ENCODE data around the gene PTGDR.

PTGDR gene, protein sequence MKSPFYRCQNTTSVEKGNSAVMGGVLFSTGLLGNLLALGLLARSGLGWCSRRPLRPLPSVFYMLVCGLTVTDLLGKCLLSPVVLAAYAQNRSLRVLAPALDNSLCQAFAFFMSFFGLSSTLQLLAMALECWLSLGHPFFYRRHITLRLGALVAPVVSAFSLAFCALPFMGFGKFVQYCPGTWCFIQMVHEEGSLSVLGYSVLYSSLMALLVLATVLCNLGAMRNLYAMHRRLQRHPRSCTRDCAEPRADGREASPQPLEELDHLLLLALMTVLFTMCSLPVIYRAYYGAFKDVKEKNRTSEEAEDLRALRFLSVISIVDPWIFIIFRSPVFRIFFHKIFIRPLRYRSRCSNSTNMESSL

DNA sequence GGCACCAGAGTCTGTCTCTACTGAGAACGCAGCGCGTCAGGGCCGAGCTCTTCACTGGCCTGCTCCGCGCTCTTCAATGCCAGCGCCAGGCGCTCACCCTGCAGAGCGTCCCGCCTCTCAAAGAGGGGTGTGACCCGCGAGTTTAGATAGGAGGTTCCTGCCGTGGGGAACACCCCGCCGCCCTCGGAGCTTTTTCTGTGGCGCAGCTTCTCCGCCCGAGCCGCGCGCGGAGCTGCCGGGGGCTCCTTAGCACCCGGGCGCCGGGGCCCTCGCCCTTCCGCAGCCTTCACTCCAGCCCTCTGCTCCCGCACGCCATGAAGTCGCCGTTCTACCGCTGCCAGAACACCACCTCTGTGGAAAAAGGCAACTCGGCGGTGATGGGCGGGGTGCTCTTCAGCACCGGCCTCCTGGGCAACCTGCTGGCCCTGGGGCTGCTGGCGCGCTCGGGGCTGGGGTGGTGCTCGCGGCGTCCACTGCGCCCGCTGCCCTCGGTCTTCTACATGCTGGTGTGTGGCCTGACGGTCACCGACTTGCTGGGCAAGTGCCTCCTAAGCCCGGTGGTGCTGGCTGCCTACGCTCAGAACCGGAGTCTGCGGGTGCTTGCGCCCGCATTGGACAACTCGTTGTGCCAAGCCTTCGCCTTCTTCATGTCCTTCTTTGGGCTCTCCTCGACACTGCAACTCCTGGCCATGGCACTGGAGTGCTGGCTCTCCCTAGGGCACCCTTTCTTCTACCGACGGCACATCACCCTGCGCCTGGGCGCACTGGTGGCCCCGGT lies at the start of gene PTGDR:
PTGDR (plus strand) TSS at position 198 of the 778 bp plus-strand sequence; CDS start at position 315, 117 bp downstream.
- H3K4me3 ChIP-seq (ENCODE audit: low read depth, low read length), result no peak within 1 kb of the TSS
- TF ChIP-seq, protein P1, sequence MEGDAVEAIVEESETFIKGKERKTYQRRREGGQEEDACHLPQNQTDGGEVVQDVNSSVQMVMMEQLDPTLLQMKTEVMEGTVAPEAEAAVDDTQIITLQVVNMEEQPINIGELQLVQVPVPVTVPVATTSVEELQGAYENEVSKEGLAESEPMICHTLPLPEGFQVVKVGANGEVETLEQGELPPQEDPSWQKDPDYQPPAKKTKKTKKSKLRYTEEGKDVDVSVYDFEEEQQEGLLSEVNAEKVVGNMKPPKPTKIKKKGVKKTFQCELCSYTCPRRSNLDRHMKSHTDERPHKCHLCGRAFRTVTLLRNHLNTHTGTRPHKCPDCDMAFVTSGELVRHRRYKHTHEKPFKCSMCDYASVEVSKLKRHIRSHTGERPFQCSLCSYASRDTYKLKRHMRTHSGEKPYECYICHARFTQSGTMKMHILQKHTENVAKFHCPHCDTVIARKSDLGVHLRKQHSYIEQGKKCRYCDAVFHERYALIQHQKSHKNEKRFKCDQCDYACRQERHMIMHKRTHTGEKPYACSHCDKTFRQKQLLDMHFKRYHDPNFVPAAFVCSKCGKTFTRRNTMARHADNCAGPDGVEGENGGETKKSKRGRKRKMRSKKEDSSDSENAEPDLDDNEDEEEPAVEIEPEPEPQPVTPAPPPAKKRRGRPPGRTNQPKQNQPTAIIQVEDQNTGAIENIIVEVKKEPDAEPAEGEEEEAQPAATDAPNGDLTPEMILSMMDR (IDR thresholded peaks at IDR 0.05; ENCODE audit: insufficient read depth, low read depth, low read length, missing control alignments), result no peak
- no peak for DNase-seq (ENCODE audit: low read depth)

GRCh38 chr14:52219488-52220084 lies 47.9 kb upstream of the PTGDR start:
- TF ChIP-seq, protein P1 (IDR thresholded peaks at IDR 0.05; ENCODE audit: insufficient read depth, low read depth, low read length, missing control alignments), result no peak
- DNase-seq (ENCODE audit: low read depth), result no peak
- no peak overlapping the region for H3K4me3 ChIP-seq (ENCODE audit: low read depth, low read length)

- H3K4me3 ChIP-seq (ENCODE audit: low read depth, low read length), result no peak overlapping the region; the same call in 1 of the 2 replicates
- peak; percentile 7 for DNase-seq (ENCODE audit: low read depth)
- TF ChIP-seq, protein P1 (IDR thresholded peaks at IDR 0.05; ENCODE audit: insufficient read depth, low read depth, low read length, missing control alignments), result no peak
These were observed 46.3 kb upstream of the PTGDR start for GRCh38 chr14:52220924-52221811.

DNA sequence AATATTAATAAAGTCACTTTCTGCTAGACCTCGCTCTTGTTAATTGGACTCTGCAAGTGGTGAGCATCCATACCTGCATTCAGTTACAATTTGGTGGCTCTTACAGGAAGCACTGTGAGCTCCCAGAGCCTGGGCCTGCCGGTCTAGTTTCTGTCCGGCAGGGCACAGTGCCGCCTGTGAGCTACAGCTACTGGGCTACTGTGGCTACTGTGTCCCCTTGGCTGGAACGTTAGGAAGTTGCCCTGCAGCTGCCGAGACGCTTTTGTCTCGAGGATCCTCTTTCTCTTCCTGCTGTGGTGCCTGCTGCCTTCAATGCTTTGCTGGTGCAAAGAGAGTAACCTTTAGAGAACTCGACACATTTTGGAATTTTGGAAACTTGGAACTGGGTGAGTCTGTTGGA lies 44.6 kb upstream of the PTGDR start:
- no peak overlapping the region for H3K4me3 ChIP-seq (ENCODE audit: low read depth, low read length)
- TF ChIP-seq, protein P1 (IDR thresholded peaks at IDR 0.05; ENCODE audit: insufficient read depth, low read depth, low read length, missing control alignments), result no peak
- no peak for DNase-seq (ENCODE audit: low read depth)

- TF ChIP-seq, protein P1 (IDR thresholded peaks at IDR 0.05; ENCODE audit: insufficient read depth, low read depth, low read length, missing control alignments), result no peak
- H3K4me3 ChIP-seq (ENCODE audit: low read depth, low read length), result no peak overlapping the region
- DNase-seq (ENCODE audit: low read depth), result no peak
These were observed 39.8 kb upstream of the PTGDR start for GRCh38 chr14:52227619-52228222.

DNA sequence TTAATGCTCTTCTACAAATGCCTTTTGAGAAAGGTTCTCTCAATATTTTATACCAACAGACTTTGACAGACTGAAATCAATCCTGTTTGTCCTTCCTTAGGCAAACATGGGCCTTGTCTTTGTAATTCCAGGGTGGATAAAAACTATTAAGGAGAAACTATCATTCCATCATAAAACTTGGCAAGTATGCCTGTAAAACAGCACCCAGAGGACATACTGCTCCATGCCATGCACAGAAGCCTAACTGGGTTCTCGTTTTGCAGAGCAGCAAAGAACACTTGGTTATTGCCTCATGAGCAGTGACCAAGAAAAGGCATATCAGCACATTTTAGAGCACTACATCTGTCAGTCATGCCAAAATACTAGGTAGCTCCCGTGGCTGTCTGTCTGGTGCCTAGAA lies 33.8 kb upstream of the PTGDR start:
- DNase-seq (ENCODE audit: low read depth), result no peak
- TF ChIP-seq, protein P1 (IDR thresholded peaks at IDR 0.05; ENCODE audit: insufficient read depth, low read depth, low read length, missing control alignments), result no peak
- H3K4me3 ChIP-seq (ENCODE audit: low read depth, low read length), result no peak overlapping the region

All from GM12865 (cell line).